HG02970 (cell line): ENCODE results near the gene FAM114A1.
"Not testable (repeated sequence)": the region's sequence is repeated elsewhere in the genome, so short reads cannot be mapped to it uniquely, and the experiment has no call there.

Source experiments
- ATAC-seq: cut with Tn5 transposase; IDR thresholded peaks from one replicate; pipeline ENCODE4 v1.9.1; 2021; ENCODE audit warnings: mild to moderate bottlenecking, moderate library complexity, moderate number of reproducible peaks; ENCODE audit not compliant: unreplicated experiment, low FRiP score

The FAM114A1 gene

DNA sequence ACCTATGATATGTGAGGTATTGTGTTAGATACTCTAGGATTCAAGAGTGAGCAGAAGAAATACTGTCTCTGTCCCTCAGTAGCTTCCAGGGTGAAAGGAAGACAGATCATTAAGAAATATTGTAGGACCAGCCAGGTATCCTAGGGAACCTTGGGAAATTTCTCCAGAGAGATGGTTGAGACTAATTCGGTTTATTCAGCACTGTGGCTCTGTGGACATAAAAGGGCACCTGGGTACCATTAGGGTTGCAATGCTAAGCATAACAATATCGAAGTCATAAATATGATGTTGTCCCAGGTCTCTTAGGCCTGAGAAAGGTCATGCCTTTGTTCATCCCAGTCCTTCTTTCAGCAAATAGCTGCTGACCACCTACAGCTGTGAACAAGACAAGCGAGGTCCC lies 61.0 kb downstream of the FAM114A1 start:
- no peak for ATAC-seq

GRCh38 chr4:38928974-38929373 lies 61.4 kb downstream of the FAM114A1 start:
- no peak for ATAC-seq

DNA sequence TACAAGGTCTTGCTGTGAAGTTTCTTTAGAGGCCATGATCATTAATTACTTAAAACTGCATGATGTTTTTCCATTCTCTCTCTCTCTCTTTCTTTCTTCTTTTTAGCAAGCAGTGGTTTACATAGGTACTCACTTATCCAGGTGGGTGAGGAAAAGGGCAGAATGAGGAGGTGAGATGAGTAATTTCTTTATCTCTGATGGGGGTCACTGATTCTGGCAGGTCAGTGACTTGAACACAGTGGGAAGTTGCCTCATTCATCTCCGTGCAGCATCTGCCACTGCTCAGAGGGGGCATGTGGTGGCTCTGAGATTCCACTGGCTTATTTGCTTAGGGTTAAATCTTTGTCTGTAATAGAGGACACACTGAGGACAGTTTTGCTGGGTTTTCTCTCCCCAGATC lies 62.6 kb downstream of the FAM114A1 start:
- no peak for ATAC-seq

GRCh38 chr4:38930707-38931106 lies 63.1 kb downstream of the FAM114A1 start:
- ATAC-seq, result no peak

- no peak for ATAC-seq
Observed at GRCh38 chr4:38931125-38931524, 63.5 kb downstream of the FAM114A1 start.

GRCh38 chr4:38935391-38936073 lies 67.9 kb downstream of the FAM114A1 start:
- no peak for ATAC-seq

DNA sequence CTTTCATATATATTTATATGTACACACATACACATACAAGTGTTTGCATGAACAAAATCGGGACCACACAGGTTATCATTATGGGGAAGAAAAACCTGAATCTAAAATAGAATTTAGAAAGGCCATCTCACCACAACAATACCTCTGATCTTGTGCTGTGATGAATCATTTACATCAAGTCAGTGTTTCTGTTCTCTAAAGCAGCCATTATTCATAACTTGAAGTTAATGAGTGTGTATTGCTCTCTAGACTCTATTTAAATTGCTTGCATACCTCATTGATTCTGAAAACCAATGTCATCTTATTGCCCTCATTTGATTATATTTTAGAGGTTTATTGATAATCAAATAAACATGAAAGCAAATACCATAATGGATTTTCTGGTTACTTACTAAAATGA lies 71.6 kb downstream of the FAM114A1 start:
- no peak for ATAC-seq

DNA sequence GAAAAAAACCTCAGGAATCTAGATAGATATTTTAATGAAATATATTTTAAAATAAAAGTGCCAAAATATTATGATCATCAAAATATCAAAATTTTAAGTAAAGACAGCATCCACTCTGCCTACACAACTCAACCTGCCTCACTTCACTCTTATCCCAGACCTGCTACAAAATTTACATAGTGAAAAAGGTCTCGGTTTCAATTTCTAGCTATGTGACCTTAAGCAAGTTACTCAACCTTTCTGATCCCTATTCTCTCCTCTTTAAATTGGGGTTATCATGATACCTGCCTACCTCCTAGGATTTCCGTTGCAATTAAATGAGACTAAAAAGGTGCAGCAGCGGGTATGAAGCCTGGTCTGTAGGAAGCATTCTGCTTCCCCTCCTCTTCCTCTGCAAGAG lies 72.9 kb downstream of the FAM114A1 start:
- ATAC-seq, result no peak

DNA sequence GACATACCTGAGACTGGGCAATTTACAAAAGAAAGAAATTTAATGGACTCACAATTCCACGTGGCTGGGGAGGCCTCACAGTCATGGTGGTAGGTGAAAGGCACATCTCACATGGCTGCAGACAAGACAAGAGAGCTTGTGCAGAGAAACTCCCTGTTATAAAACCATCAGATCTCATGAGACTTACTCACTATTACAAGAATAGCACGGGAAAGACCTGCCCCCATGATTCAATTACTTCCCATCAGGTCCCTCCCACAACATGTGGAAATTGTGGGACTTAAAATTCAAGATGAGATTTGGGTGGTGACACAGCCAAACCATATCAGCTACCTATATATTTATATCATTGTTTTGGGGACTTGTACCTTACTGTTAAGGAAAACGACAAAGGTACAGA lies 74.3 kb downstream of the FAM114A1 start:
- not testable (repeated sequence) for ATAC-seq

DNA sequence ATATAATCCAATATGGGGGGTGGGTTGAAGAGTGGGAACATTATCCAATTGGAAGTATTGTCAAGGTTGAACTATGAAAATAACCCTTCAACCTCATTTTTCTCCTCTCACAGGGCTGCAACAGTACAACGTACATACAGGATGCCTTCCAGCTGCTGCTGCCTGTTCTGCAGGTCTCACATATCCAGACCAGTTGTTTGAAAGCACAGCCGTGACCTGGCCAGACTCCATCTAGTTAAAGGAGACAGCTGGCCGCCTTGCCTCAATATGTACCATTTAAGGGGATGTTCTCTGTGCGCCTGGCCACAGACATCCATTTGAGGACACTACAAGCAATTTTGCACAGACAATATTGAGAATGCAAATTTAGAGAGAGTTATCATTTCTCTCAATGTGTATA lies 75.7 kb downstream of the FAM114A1 start:
- ATAC-seq, result no peak

DNA sequence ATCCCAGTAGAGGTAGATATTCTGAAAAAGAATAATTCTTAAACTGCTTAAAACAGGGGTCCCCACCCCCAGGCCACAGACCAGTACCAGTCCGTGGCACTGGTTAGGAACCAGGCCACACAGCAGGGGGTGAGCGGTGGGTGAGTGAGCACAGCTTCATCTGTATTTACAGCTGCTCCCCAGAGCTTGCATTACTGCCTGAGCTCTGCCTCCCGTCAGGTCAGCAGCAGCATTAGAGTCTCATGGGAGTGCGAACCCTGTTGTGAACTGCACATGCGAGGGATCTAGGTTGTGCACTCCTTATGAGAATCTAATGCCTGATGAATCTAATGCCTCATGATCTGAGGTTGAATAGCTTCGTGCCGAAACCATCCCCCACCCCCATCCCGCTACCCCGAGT lies 76.8 kb downstream of the FAM114A1 start:
- no peak for ATAC-seq

DNA sequence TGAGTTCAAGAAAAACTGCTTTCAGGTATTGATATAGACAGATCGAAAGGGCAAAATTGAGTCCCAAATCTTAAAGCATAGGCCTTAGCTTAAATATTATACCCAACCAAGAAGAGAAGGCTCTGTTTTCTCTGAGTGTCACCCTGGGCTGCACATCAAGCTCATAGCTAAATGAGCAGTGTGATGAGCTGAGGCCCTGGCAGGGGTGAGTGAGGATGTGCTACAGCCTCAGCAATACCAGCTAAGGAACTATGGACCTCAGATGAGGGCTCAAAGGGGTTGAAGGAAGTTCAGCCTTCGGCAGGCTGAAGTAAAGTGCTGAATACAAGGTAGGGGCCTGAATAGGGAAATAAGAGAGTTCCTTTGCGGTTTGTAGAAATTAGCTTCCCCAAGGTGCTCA lies 79.3 kb downstream of the FAM114A1 start:
- no peak for ATAC-seq

DNA sequence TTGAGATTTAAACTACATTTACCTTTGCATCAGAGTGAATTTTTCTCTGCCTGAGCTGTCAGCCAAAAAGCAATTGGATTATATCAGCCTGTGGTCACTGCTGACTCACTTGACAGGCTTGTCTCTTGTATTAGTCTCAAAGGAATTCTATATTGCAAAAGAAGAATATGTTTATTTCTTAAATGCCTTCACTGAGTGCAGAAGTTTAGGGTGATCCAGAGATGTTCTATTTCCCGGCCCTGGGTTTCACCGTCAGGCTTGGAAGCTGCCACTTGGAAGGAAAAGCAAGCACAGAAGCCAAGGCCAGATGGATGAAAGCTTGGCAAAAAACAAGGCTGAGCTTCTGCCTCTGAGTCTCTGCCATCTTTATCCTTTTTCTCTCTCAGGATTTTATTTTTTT lies 80.9 kb downstream of the FAM114A1 start:
- ATAC-seq, result no peak

DNA sequence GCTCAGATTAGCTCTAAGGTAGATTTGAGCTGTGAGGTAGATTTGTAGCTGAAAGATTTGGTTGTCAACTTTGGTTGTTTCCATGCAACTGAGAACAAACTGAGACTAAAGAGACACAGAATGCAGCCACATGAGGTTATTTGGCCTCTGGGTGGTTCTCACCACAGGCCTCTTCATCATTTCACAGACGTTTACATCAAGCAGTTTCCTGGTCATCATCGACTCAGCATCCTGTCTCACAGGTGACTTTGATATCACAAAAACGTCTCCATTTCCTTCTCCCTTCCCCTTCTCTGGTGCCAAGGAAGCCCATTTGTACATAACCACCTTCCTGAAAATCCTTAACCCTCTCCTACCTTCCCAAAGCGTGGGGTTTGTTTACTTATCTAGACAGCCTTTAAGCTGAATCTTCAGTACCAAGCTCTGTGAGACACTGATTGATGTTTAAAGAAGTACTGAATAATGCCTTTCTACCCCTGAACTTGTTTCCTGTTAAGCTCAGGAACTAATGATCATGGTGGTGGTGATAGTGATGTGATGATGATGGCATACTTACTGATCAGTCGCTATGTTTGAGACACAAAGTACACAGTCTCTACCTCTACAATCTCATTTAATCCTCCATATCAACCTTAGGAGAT lies 81.9 kb downstream of the FAM114A1 start:
- no peak for ATAC-seq

GRCh38 chr4:38950159-38950558 lies 82.6 kb downstream of the FAM114A1 start:
- no peak for ATAC-seq

DNA sequence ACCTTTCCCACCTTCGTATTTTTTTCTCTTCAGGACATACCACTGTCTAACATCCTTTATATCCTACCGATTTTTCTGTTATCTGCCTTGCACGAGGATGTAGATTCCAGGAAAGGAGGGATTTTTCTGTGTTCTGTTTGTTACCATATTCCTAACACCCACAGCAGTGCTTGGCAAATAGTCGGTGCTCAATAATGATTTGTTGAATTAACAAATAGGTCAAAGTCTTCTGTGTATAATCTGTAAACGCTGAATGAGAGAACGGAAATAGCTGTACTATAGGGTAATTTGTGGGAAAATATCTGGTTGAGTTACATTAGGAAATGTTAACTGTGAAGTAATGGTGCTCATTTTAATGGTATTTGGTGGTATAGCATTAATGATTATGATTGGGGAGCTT lies 83.1 kb downstream of the FAM114A1 start:
- no peak for ATAC-seq

DNA sequence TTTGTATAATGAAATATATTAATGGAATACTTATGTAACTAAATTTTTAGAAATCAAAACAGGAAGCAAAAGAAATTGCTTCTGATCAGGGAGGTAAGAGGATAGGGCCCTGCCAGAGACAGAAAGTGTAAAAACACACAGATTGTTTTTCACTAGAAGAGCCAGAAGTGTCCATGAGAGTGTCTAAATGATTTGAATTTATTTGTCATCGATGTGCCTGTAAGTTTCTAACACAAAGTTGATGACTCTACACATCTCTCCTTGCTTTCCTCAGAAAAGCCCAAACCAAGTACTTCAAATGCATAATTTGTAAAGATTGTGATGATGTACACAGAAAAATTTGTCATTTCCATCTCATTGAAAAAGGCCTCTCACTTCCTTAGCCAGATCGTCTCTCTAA lies 84.0 kb downstream of the FAM114A1 start:
- no peak for ATAC-seq

- no peak for ATAC-seq
Observed at GRCh38 chr4:38952017-38952416, 84.4 kb downstream of the FAM114A1 start.

GRCh38 chr4:38954727-38955126 lies 87.1 kb downstream of the FAM114A1 start:
- no peak for ATAC-seq

DNA sequence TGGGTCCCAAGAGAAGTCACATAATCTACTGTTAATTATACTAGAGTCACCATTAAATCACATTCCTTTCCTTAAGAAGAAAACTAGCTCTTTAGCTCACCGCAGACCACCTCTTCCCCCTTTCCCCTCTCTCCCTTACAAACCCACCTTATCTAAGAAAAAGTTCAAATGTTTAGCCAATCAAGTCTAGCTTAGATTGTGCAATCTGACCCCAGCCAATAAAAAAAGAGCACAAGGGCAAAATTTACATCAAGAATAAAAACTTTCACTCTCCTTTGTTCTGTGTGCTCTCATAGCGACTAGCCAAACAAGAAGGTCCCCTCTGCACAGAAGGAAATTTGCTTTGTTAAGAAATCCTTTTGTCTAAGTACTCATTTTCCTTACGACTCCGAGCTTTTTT lies 88.4 kb downstream of the FAM114A1 start:
- no peak for ATAC-seq

DNA sequence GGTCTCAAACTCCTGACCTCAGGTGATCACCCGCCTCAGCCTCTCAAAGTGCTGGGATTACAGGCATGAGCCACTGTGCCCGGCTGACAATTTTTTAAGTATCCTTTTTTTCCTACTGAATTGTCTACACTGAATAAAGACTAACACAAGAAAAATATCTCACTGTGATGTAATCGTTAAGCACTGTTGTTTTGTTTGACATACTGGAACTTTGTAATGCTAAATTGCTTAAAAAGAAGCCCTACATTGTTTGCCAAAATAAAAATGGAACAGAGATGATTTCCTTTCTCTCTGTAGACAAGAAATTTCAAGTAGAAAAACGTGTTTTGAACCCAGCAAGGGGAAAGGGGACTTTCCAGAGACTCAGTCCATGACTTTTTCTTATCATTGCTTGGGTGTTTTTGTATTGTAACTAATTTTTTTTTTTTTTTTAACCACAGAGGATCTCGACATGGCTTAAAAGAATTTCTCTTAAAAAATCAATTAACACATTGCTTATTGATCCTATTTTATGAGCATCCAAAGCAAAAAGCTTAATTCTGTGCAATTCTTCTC lies 89.7 kb downstream of the FAM114A1 start:
- no peak for ATAC-seq

- no peak for ATAC-seq
Observed at GRCh38 chr4:38957893-38958292, 90.3 kb downstream of the FAM114A1 start.
